ENCODE data around the gene ACE. TPM values are rescaled to one million over a fixed set of nuclear protein-coding genes. Genes with fewer than 3 reads are reported as not detected.

The ACE gene
- total RNA-seq, 1 experiment from 2014 or later, result 9.1 TPM

GRCh38 chr17:63491413-63491812, 14.6 kb downstream of the ACE start:
- Histone ChIP-seq H3K79me2 (ENCODE audit: low read length) (no peaks in the 10 kb centered on the region), H2AFZ (ENCODE audit: low read length) (no peak overlapping the region), H3K9me2 (replicated peaks; ENCODE audit: low read length) (no peaks in the 10 kb centered on the region), H3K4me3 (ENCODE audit: low read length) (no peak overlapping the region), H3K4me1 (ENCODE audit: insufficient read depth, low read length) (no peaks in the 10 kb centered on the region), H3K9ac (ENCODE audit: low read length) (no peak overlapping the region), H3K4me2 (ENCODE audit: low read length) (no peak overlapping the region), H3K27me3 (ENCODE audit: low read length) (no peaks in the 10 kb centered on the region), H3F3A (ENCODE audit: low read length, unreplicated experiment) (no peaks in the 10 kb centered on the region), H3K36me3 (ENCODE audit: low read depth, low read length) (no peaks in the 10 kb centered on the region), H3K9me3 (ENCODE audit: low read length) (no peaks in the 10 kb centered on the region), H3K27ac (ENCODE audit: low read length) (no peak overlapping the region), H4K20me1 (ENCODE audit: low read length) (no peaks in the 10 kb centered on the region)
- no TSS peak for BruUV-seq (replicated peaks)
- intact Hi-C loops (cut with micrococcal nuclease), result no loop called here
- CTCF ChIA-PET, result no interaction called here
- ATAC-seq, result no peak
- TF ChIP-seq EZH2 (IDR thresholded peaks at IDR 0.05; ENCODE audit: low read length, unreplicated experiment) (no peak), CTCF (conservative IDR thresholded peaks at IDR 0.05; ENCODE audit: low read depth, low read length) (no peak)
- DNase-seq, result no peak
- POLR2A ChIA-PET (ENCODE audit: unreplicated experiment), result no interaction called here

GRCh38 chr17:63491977-63492618, 15.2 kb downstream of the ACE start:
- H3K4me2 ChIP-seq (ENCODE audit: low read length), result no peak overlapping the region
- TF ChIP-seq CTCF (conservative IDR thresholded peaks at IDR 0.05; ENCODE audit: low read depth, low read length) (no peak), EZH2 (IDR thresholded peaks at IDR 0.05; ENCODE audit: low read length, unreplicated experiment) (no peak), EZH2phosphoT487 (IDR thresholded peaks at IDR 0.05; ENCODE audit: borderline replicate concordance, low read length) (no peak)
- intact Hi-C loops (cut with micrococcal nuclease), result no loop called here
- ATAC-seq (no peak), DNase-seq (no peak)
- BruUV-seq (replicated peaks), result no TSS peak
- no peak overlapping the region for H3K27ac ChIP-seq (ENCODE audit: low read length)
- H3F3A ChIP-seq (ENCODE audit: low read length, unreplicated experiment), result no peaks in the 10 kb centered on the region
- ChIA-PET POLR2A (ENCODE audit: unreplicated experiment) (no interaction called here), CTCF (no interaction called here)
- no peaks in the 10 kb centered on the region for H4K20me1 ChIP-seq (ENCODE audit: low read length)
- no peaks in the 10 kb centered on the region for H3K79me2 ChIP-seq (ENCODE audit: low read length)
- no peaks in the 10 kb centered on the region for H3K4me1 ChIP-seq (ENCODE audit: insufficient read depth, low read length)
- no peaks in the 10 kb centered on the region for H3K9me2 ChIP-seq (replicated peaks; ENCODE audit: low read length)
- no peak overlapping the region for H2AFZ ChIP-seq (ENCODE audit: low read length)
- no peaks in the 10 kb centered on the region for H3K27me3 ChIP-seq (ENCODE audit: low read length)
- no peak overlapping the region for H3K9ac ChIP-seq (ENCODE audit: low read length)
- H3K4me3 ChIP-seq (ENCODE audit: low read length), result no peak overlapping the region
- no peaks in the 10 kb centered on the region for H3K36me3 ChIP-seq (ENCODE audit: low read depth, low read length)
- H3K9me3 ChIP-seq (ENCODE audit: low read length), result no peaks in the 10 kb centered on the region

GRCh38 chr17:63492940-63493339, 16.1 kb downstream of the ACE start:
- H3K4me3 ChIP-seq (ENCODE audit: low read length), result no peak overlapping the region
- H3K9me2 ChIP-seq (replicated peaks; ENCODE audit: low read length), result no peaks in the 10 kb centered on the region
- DNase-seq (no peak), ATAC-seq (no peak)
- H3K4me2 ChIP-seq (ENCODE audit: low read length), result no peak overlapping the region
- H4K20me1 ChIP-seq (ENCODE audit: low read length), result no peaks in the 10 kb centered on the region
- no peak overlapping the region for H3K9ac ChIP-seq (ENCODE audit: low read length)
- no TSS peak for BruUV-seq (replicated peaks)
- no peak overlapping the region for H2AFZ ChIP-seq (ENCODE audit: low read length)
- H3K27ac ChIP-seq (ENCODE audit: low read length), result no peak overlapping the region
- no peaks in the 10 kb centered on the region for H3K4me1 ChIP-seq (ENCODE audit: insufficient read depth, low read length)
- no peaks in the 10 kb centered on the region for H3K79me2 ChIP-seq (ENCODE audit: low read length)
- H3K36me3 ChIP-seq (ENCODE audit: low read depth, low read length), result no peaks in the 10 kb centered on the region
- no peaks in the 10 kb centered on the region for H3K27me3 ChIP-seq (ENCODE audit: low read length)
- ChIA-PET CTCF (no interaction called here), POLR2A (ENCODE audit: unreplicated experiment) (no interaction called here)
- no peak for TF ChIP-seq EZH2phosphoT487 (IDR thresholded peaks at IDR 0.05; ENCODE audit: borderline replicate concordance, low read length)
- intact Hi-C loops (cut with micrococcal nuclease), result no loop called here
- H3F3A ChIP-seq (ENCODE audit: low read length, unreplicated experiment), result no peaks in the 10 kb centered on the region
- no peaks in the 10 kb centered on the region for H3K9me3 ChIP-seq (ENCODE audit: low read length)

All from PC-3 (cell line).